SK-N-SH treated with all-trans-retinoic acid at 6 μM for 48 hours (cell line): ENCODE measurements around the gene KIF3C.

Experiments used
- ATAC-seq: fragments of 200-7000 bp; cut with Tn5 transposase; 3 replicates; pipeline ENCODE4 v1.9.1; 2020; ENCODE audit warnings: mild to moderate bottlenecking, moderate library complexity
- ARNTL ChIP-seq: fragments of 450-650 bp; formaldehyde crosslinking; IDR thresholded peaks from 2 replicates; pipeline ENCODE4 v1.5.0; 2020; ENCODE audit warnings: low read depth, mild to moderate bottlenecking, moderate library complexity, borderline replicate concordance
- BACH2 ChIP-seq: fragments of 250-450 bp; sonication (Bioruptor Pico); IDR thresholded peaks from 2 replicates; pipeline ENCODE4 v1.9.0; 2021; ENCODE audit warnings: mild to moderate bottlenecking, borderline replicate concordance
- ESRRG ChIP-seq: fragments of 250-450 bp; sonication (Bioruptor Pico); IDR thresholded peaks from 2 replicates; pipeline ENCODE4 v1.6.1; 2021; ENCODE audit warnings: mild to moderate bottlenecking
- GLIS3 ChIP-seq: fragments of 250-450 bp; sonication (Bioruptor Pico); IDR thresholded peaks from 2 replicates; pipeline ENCODE4 v1.5.0; 2020; ENCODE audit warnings: mild to moderate bottlenecking, moderate library complexity
- ISL1 ChIP-seq: fragments of 250-450 bp; sonication (Bioruptor Pico); IDR thresholded peaks from 2 replicates; pipeline ENCODE4 v2.1.2; 2022; ENCODE audit warnings: mild to moderate bottlenecking, moderate library complexity
- OSR1 ChIP-seq: fragments of 250-450 bp; sonication (Bioruptor Pico); IDR thresholded peaks from 2 replicates; pipeline ENCODE4 v1.8.0; 2022; ENCODE audit warnings: moderate library complexity, mild to moderate bottlenecking, inconsistent platforms
- PPARA ChIP-seq: fragments of 250-450 bp; sonication (Bioruptor Pico); IDR thresholded peaks from 2 replicates; pipeline ENCODE4 v1.5.0; 2020; ENCODE audit warnings: mild to moderate bottlenecking, borderline replicate concordance
- RARB ChIP-seq: fragments of 250-450 bp; sonication (Bioruptor Pico); IDR thresholded peaks from 2 replicates; pipeline ENCODE4 v1.8.0; 2021; ENCODE audit warnings: mild to moderate bottlenecking, moderate library complexity
- TCF4 ChIP-seq: fragments of 250-450 bp; sonication (Bioruptor Pico); IDR thresholded peaks from 2 replicates; pipeline ENCODE4 v1.8.0; 2021; ENCODE audit warnings: mild to moderate bottlenecking, moderate library complexity, borderline replicate concordance
- TOX ChIP-seq: fragments of 250-450 bp; sonication (Bioruptor Pico); IDR thresholded peaks from 2 replicates; pipeline ENCODE4 v1.8.0; 2021; ENCODE audit warnings: mild to moderate bottlenecking, moderate library complexity, borderline replicate concordance
- ZC3H10 ChIP-seq: fragments of 250-450 bp; sonication (Bioruptor Pico); IDR thresholded peaks from 2 replicates; pipeline ENCODE4 v1.5.1; 2021; ENCODE audit warnings: mild to moderate bottlenecking, moderate library complexity
- ZFP30 ChIP-seq: fragments of 450-650 bp; formaldehyde crosslinking; IDR thresholded peaks from 2 replicates; pipeline ENCODE4 v1.5.0; 2022; ENCODE audit warnings: mild to moderate bottlenecking, moderate library complexity
- ZNF565 ChIP-seq: fragments of 450-650 bp; formaldehyde crosslinking; conservative IDR thresholded peaks from 2 replicates; pipeline ENCODE4 v1.5.0; 2020; ENCODE audit warnings: low read depth, mild to moderate bottlenecking, moderate library complexity
- ZNF70 ChIP-seq: fragments of 450-650 bp; formaldehyde crosslinking; IDR thresholded peaks from 2 replicates; pipeline ENCODE4 v1.5.0; 2020; ENCODE audit warnings: mild to moderate bottlenecking, moderate library complexity
- ZNF8 ChIP-seq: fragments of 450-650 bp; formaldehyde crosslinking; IDR thresholded peaks from 2 replicates; pipeline ENCODE4 v1.5.0; 2020; ENCODE audit warnings: mild to moderate bottlenecking, moderate library complexity
- TF ChIP-seq, protein P1 (sequence below): fragments of 250-450 bp; sonication (Bioruptor Pico); IDR thresholded peaks from 2 replicates; pipeline ENCODE4 v1.5.1; 2020; ENCODE audit warnings: low read depth, mild to moderate bottlenecking, moderate library complexity
- TF ChIP-seq, protein P2 (sequence below): fragments of 250-450 bp; sonication (Bioruptor Pico); IDR thresholded peaks from 2 replicates; pipeline ENCODE4 v1.8.0; 2021; ENCODE audit warnings: low read depth, mild to moderate bottlenecking, moderate library complexity, borderline replicate concordance
- TF ChIP-seq, protein P3 (sequence below): fragments of 250-450 bp; sonication (Bioruptor Pico); IDR thresholded peaks from 2 replicates; pipeline ENCODE4 v1.5.1; 2021; ENCODE audit warnings: mild to moderate bottlenecking, moderate library complexity
- TF ChIP-seq, protein P4 (sequence below): fragments of 250-450 bp; sonication (Bioruptor Pico); IDR thresholded peaks from 2 replicates; pipeline ENCODE4 v1.8.0; 2020; ENCODE audit warnings: mild to moderate bottlenecking, moderate library complexity, borderline replicate concordance
- TF ChIP-seq, protein P5 (sequence below): fragments of 250-450 bp; sonication (Bioruptor Pico); IDR thresholded peaks from 2 replicates; pipeline ENCODE4 v1.5.0; 2020; ENCODE audit warnings: mild to moderate bottlenecking, moderate library complexity

KIF3C gene

DNA sequence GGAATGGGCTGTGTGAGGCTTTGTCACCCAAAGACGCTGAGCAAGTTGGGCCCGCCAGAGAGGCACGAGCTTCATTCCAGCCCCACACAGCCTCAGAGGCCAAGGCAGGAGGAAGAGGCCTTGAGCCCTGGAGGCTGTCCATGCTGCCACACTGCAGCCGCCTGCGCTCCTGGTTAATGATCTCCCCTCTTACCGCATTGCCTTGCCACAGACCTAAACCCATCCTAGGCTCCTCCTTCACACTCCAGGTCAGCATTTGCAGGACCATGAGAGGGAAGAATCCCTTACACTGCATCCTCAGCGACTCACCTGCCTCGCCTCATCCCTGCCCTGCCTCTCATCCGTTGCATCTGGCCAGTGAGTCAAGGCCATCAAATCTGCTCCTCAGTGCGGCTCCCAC is 24.6 kb downstream of the KIF3C start (continued):
- TF ChIP-seq, protein P1, sequence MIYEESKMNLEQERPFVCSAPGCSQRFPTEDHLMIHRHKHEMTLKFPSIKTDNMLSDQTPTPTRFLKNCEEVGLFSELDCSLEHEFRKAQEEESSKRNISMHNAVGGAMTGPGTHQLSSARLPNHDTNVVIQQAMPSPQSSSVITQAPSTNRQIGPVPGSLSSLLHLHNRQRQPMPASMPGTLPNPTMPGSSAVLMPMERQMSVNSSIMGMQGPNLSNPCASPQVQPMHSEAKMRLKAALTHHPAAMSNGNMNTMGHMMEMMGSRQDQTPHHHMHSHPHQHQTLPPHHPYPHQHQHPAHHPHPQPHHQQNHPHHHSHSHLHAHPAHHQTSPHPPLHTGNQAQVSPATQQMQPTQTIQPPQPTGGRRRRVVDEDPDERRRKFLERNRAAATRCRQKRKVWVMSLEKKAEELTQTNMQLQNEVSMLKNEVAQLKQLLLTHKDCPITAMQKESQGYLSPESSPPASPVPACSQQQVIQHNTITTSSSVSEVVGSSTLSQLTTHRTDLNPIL (CRISPR knock-in tag): no peak

DNA sequence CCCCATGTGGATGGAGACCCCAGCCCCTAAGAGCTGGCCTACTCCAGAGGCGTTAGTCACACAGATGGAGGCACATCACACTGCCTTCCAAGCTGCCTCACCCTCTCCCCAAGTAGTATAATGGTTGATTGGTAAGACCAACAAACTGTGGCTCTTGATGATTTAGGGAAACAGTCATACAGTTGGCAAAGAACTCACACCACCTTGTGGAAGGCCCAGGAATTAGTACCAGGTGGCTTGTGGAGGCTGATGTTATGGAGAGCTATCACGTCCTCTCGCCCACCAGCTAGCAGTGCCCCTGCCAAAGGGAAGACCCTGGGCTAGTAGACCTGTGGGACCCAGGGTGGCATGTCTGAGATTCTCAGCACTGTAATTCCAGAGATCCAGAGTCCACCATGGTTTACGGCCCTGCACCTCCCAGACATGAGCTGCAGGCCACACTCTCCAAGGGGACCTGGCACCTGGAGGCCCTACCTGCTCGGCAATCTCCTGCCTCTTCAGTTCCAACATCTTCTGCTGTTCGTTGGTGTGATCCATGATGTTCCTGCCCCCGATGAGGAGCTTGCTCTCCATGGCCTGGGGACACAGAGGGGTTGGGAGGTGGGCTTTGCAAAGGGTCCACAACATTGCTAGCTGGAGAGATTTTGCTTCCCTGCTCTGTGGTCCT is 26.3 kb downstream of the KIF3C start:
- no peak for TF ChIP-seq ZFP30 (CRISPR knock-in tag)
- no peak for TF ChIP-seq RARB (CRISPR knock-in tag)
- no peak for ATAC-seq

DNA sequence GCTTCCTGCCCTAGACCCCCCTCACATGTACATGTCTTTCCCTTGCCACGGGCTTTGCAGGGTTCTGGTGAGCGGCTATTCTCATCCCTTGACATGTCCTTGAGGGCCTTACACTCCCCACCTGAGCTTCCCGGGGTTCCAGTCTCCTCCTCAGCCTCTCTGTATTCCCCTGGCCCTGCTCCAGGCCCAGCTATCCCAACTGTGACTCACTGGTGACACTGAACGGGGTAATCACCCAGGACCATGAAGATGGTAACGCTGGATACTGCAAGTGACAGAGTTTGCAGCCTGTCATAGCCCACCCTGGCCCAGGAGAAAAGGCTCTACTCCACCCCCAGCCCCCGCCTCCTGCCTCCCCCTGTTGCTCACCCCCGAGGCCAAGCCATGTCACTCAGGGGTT is 27.3 kb downstream of the KIF3C start:
- ATAC-seq: no peak; the same call in 1 of the 3 replicates
- no peak for TF ChIP-seq BACH2 (CRISPR knock-in tag)
- TF ChIP-seq ZNF565 (CRISPR knock-in tag): no peak
- TF ChIP-seq ZNF8: no peak
- no peak for TF ChIP-seq GLIS3 (CRISPR knock-in tag)
- no peak for TF ChIP-seq ARNTL (CRISPR knock-in tag)
- no peak for TF ChIP-seq OSR1
- TF ChIP-seq, protein P1 (CRISPR knock-in tag): no peak
- no peak for TF ChIP-seq ZC3H10 (CRISPR knock-in tag)
- TF ChIP-seq RARB (CRISPR knock-in tag): no peak
- TF ChIP-seq, protein P2, sequence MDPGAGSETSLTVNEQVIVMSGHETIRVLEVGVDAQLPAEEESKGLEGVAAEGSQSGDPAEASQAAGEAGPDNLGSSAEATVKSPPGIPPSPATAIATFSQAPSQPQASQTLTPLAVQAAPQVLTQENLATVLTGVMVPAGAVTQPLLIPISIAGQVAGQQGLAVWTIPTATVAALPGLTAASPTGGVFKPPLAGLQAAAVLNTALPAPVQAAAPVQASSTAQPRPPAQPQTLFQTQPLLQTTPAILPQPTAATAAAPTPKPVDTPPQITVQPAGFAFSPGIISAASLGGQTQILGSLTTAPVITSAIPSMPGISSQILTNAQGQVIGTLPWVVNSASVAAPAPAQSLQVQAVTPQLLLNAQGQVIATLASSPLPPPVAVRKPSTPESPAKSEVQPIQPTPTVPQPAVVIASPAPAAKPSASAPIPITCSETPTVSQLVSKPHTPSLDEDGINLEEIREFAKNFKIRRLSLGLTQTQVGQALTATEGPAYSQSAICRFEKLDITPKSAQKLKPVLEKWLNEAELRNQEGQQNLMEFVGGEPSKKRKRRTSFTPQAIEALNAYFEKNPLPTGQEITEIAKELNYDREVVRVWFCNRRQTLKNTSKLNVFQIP: no peak
- TF ChIP-seq, protein P3, sequence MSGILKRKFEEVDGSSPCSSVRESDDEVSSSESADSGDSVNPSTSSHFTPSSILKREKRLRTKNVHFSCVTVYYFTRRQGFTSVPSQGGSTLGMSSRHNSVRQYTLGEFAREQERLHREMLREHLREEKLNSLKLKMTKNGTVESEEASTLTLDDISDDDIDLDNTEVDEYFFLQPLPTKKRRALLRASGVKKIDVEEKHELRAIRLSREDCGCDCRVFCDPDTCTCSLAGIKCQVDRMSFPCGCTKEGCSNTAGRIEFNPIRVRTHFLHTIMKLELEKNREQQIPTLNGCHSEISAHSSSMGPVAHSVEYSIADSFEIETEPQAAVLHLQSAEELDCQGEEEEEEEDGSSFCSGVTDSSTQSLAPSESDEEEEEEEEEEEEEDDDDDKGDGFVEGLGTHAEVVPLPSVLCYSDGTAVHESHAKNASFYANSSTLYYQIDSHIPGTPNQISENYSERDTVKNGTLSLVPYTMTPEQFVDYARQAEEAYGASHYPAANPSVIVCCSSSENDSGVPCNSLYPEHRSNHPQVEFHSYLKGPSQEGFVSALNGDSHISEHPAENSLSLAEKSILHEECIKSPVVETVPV (CRISPR knock-in tag): no peak
- no peak for TF ChIP-seq ZNF70 (CRISPR knock-in tag)
- no peak for TF ChIP-seq ISL1
- TF ChIP-seq PPARA (CRISPR knock-in tag): no peak
- no peak for TF ChIP-seq TOX (CRISPR knock-in tag)
- TF ChIP-seq, protein P4, sequence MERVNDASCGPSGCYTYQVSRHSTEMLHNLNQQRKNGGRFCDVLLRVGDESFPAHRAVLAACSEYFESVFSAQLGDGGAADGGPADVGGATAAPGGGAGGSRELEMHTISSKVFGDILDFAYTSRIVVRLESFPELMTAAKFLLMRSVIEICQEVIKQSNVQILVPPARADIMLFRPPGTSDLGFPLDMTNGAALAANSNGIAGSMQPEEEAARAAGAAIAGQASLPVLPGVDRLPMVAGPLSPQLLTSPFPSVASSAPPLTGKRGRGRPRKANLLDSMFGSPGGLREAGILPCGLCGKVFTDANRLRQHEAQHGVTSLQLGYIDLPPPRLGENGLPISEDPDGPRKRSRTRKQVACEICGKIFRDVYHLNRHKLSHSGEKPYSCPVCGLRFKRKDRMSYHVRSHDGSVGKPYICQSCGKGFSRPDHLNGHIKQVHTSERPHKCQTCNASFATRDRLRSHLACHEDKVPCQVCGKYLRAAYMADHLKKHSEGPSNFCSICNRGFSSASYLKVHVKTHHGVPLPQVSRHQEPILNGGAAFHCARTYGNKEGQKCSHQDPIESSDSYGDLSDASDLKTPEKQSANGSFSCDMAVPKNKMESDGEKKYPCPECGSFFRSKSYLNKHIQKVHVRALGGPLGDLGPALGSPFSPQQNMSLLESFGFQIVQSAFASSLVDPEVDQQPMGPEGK (CRISPR knock-in tag): no peak
- no peak for TF ChIP-seq TCF4
- TF ChIP-seq, protein P5, sequence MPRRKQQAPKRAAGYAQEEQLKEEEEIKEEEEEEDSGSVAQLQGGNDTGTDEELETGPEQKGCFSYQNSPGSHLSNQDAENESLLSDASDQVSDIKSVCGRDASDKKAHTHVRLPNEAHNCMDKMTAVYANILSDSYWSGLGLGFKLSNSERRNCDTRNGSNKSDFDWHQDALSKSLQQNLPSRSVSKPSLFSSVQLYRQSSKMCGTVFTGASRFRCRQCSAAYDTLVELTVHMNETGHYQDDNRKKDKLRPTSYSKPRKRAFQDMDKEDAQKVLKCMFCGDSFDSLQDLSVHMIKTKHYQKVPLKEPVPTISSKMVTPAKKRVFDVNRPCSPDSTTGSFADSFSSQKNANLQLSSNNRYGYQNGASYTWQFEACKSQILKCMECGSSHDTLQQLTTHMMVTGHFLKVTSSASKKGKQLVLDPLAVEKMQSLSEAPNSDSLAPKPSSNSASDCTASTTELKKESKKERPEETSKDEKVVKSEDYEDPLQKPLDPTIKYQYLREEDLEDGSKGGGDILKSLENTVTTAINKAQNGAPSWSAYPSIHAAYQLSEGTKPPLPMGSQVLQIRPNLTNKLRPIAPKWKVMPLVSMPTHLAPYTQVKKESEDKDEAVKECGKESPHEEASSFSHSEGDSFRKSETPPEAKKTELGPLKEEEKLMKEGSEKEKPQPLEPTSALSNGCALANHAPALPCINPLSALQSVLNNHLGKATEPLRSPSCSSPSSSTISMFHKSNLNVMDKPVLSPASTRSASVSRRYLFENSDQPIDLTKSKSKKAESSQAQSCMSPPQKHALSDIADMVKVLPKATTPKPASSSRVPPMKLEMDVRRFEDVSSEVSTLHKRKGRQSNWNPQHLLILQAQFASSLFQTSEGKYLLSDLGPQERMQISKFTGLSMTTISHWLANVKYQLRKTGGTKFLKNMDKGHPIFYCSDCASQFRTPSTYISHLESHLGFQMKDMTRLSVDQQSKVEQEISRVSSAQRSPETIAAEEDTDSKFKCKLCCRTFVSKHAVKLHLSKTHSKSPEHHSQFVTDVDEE (CRISPR knock-in tag): no peak
- no peak for TF ChIP-seq ESRRG (CRISPR knock-in tag)
